Smooth muscle cell (in vitro differentiated cells): ENCODE data around the gene CHPT1. TPM values are rescaled to one million over a fixed set of nuclear protein-coding genes. Genes with fewer than 3 reads are reported as not detected.

Experiments
- DNase-seq: peaks from one replicate; lab custom pipeline; 2025; ENCODE audit not compliant: unreplicated experiment; lab: John Stamatoyannopoulos, UW
- H2AFZ ChIP-seq: fragments of 200-600 bp; sonication (generic); 2 replicates; pipeline ENCODE4 v1.6.0; 2016; ENCODE audit warnings: antibody characterized with exemption, low read depth, mild to moderate bottlenecking
- H3F3A ChIP-seq: fragments of 200-600 bp; sonication (generic); 2 replicates; pipeline ENCODE4 v1.6.0; 2017; ENCODE audit warnings: antibody characterized with exemption, low read depth
- H3K27ac ChIP-seq: fragments of 200-600 bp; sonication (generic); 2 replicates; pipeline ENCODE4 v1.5.1; 2016; ENCODE audit warnings: low read depth, mild to moderate bottlenecking
- H3K27me3 ChIP-seq: fragments of 200-600 bp; sonication (generic); 2 replicates; pipeline ENCODE4 v1.6.1; 2016; ENCODE audit warnings: low read depth, mild to moderate bottlenecking
- H3K36me3 ChIP-seq: fragments of 200-600 bp; sonication (generic); 2 replicates; pipeline ENCODE4 v1.5.1; 2016; ENCODE audit warnings: low read depth
- H3K4me1 ChIP-seq: fragments of 200-600 bp; sonication (generic); 2 replicates; pipeline ENCODE4 v1.5.1; 2016; ENCODE audit warnings: low read depth
- H3K4me2 ChIP-seq: fragments of 200-600 bp; sonication (generic); 2 replicates; pipeline ENCODE4 v1.6.0; 2016; ENCODE audit warnings: mild to moderate bottlenecking
- H3K4me3 ChIP-seq: fragments of 200-600 bp; sonication (generic); 2 replicates; pipeline ENCODE4 v1.5.1; 2016; ENCODE audit warnings: mild to moderate bottlenecking
- H3K79me2 ChIP-seq: fragments of 200-600 bp; sonication (generic); 2 replicates; pipeline ENCODE4 v1.6.0; 2016; ENCODE audit warnings: low read depth, mild to moderate bottlenecking
- H3K9ac ChIP-seq: fragments of 200-600 bp; sonication (generic); 2 replicates; pipeline ENCODE4 v1.6.0; 2016; ENCODE audit warnings: low read depth
- H3K9me3 ChIP-seq: fragments of 200-600 bp; sonication (generic); replicated peaks from 2 replicates; pipeline ENCODE4 v1.5.1; 2016; ENCODE audit warnings: low read depth
- H4K20me1 ChIP-seq: fragments of 200-600 bp; sonication (generic); 2 replicates; pipeline ENCODE4 v1.6.0; 2016; ENCODE audit warnings: low read depth
- WGBS: methylation state at CpG from one replicate; pipeline ENCODE4 v1.1.7; 2016; ENCODE audit warnings: low lambda C conversion rate; 5-methylcytosine and 5-hydroxymethylcytosine counted together
- polyA plus RNA-seq: library from polyadenylated mRNA; unstranded; fragments of >200 nt; fragmentation: Nextera tagmentation; extraction: Ambion mirVana; gene quantifications from 2 replicates; pipeline ENCODE4 v1.2.1, GENCODE V29; 2016
- total RNA-seq: library from RNA; depleted of rRNA; stranded (reverse); fragments of >200 nt; gene quantifications from 2 replicates; pipeline ENCODE4 v1.2.3, GENCODE V29; 2014
- TF ChIP-seq, protein P1 (sequence below): fragments of 200-600 bp; sonication (generic); IDR thresholded peaks from 2 replicates; pipeline ENCODE4 v1.5.1; 2017; ENCODE audit warnings: borderline replicate concordance, mild to moderate bottlenecking, antibody characterized with exemption; ENCODE audit not compliant: insufficient read depth, poor library complexity, severe bottlenecking

The CHPT1 gene
- total RNA-seq (21.7 and 23.2 TPM in 2 replicates), polyA plus RNA-seq (32.1 and 40.5 TPM in 2 replicates)

DNA sequence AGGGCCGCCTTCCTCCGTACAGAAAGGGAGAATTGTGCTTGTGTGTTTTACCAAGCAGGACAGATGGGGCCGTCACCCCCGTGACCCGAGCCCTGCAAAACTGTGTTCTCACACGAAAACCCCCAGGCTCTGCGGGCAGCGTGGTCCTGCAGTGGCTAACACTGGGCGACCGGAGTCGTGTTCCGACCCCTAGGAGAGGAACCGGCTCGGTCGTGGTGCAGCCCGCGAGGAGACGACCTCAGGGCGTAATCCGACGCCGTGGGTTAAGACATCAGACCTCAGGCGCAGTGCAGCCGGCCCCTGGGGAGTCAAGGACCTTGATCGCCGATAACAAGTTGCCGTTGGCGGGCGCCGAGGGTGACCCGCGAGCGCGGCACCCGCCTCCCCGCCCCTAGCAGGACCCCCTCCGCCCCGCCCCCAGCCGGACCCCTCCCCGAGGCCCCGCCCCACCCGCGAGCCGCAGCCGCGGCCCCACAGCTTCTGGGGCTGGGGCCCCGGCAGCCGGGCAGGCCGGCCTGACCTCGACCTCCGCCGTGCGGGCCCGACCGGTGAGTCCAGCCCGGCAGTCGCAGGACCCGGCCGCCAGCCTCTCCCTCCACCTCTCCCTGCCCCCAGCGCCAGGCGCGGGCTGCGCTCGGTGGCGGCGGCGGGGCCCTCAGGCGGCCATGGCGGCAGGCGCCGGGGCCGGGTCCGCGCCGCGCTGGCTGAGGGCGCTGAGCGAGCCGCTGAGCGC lies at the start of gene CHPT1:
Gene CHPT1, plus strand, starts transcription at position 444 of the 733 bp plus-strand sequence. Its CDS starts 222 bp downstream, at position 666.
- Histone ChIP-seq H3F3A (no peaks in the 10 kb centered on the region), H3K4me1 (no peaks in the 10 kb centered on the region), H3K4me2 (peak within 1 kb of the TSS; percentile 99), H3K36me3 (no peaks in the 10 kb centered on the region), H3K4me3 (peak within 1 kb of the TSS; percentile 96), H3K79me2 (peaks cover 8% of the 10 kb centered on the region), H3K9me3 (no peaks in the 10 kb centered on the region), H3K27ac (no peak within 1 kb of the TSS), H3K27me3 (no peaks in the 10 kb centered on the region), H3K9ac (peak within 1 kb of the TSS; percentile 36), H2AFZ (peak within 1 kb of the TSS; percentile 97), H4K20me1 (peaks cover 29% of the 10 kb centered on the region)
- under 1% methylated on average over 53 of the region's 80 CpGs for WGBS
- peak; percentile 44 for DNase-seq
- TF ChIP-seq, protein P1, sequence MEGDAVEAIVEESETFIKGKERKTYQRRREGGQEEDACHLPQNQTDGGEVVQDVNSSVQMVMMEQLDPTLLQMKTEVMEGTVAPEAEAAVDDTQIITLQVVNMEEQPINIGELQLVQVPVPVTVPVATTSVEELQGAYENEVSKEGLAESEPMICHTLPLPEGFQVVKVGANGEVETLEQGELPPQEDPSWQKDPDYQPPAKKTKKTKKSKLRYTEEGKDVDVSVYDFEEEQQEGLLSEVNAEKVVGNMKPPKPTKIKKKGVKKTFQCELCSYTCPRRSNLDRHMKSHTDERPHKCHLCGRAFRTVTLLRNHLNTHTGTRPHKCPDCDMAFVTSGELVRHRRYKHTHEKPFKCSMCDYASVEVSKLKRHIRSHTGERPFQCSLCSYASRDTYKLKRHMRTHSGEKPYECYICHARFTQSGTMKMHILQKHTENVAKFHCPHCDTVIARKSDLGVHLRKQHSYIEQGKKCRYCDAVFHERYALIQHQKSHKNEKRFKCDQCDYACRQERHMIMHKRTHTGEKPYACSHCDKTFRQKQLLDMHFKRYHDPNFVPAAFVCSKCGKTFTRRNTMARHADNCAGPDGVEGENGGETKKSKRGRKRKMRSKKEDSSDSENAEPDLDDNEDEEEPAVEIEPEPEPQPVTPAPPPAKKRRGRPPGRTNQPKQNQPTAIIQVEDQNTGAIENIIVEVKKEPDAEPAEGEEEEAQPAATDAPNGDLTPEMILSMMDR: no peak

GRCh38 chr12:101647711-101648110 lies 49.7 kb upstream of the CHPT1 start:
- no peaks in the 10 kb centered on the region for H4K20me1 ChIP-seq
- no peaks in the 10 kb centered on the region for H3K9me3 ChIP-seq
- no peak for DNase-seq
- H2AFZ ChIP-seq: no peak overlapping the region
- TF ChIP-seq, protein P1: no peak
- H3K27ac ChIP-seq: no peak overlapping the region
- WGBS: 77% methylated on average over 2 of the region's 2 CpGs
- H3K36me3 ChIP-seq: no peaks in the 10 kb centered on the region
- no peak overlapping the region for H3K9ac ChIP-seq
- no peak overlapping the region for H3K4me3 ChIP-seq
- no peaks in the 10 kb centered on the region for H3K79me2 ChIP-seq
- peaks cover 13% of the 10 kb centered on the region for H3K27me3 ChIP-seq
- no peaks in the 10 kb centered on the region for H3F3A ChIP-seq
- no peaks in the 10 kb centered on the region for H3K4me1 ChIP-seq
- H3K4me2 ChIP-seq: no peak overlapping the region

DNA sequence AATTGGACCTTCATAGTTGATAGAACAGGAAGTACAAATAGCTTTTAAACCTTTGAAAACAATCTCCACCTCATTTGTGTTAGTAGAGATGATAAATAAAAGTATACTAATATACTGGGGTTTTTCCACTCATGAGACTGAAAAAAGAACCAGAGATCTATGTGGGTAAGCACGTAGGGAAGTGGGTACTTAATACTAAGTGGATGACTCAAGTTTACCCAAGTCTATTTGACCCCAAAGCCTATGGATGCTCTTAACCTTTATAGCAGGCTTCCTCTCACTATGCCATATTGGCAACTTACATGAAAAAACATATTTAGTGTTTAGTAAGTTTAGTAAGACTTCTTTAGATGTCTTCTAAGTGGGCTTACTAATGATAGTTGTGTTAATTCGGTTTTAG lies 49.2 kb upstream of the CHPT1 start:
- H3K4me1 ChIP-seq: no peaks in the 10 kb centered on the region
- no peak overlapping the region for H3K4me2 ChIP-seq
- H3F3A ChIP-seq: no peaks in the 10 kb centered on the region
- no peaks in the 10 kb centered on the region for H3K36me3 ChIP-seq
- no peak for DNase-seq
- WGBS: 77% methylated on average over 2 of the region's 2 CpGs
- H2AFZ ChIP-seq: no peak overlapping the region
- H3K9ac ChIP-seq: no peak overlapping the region
- H3K79me2 ChIP-seq: no peaks in the 10 kb centered on the region
- no peak overlapping the region for H3K27ac ChIP-seq
- peaks cover 8% of the 10 kb centered on the region for H3K27me3 ChIP-seq
- TF ChIP-seq, protein P1: no peak
- H4K20me1 ChIP-seq: no peaks in the 10 kb centered on the region
- no peaks in the 10 kb centered on the region for H3K9me3 ChIP-seq
- no peak overlapping the region for H3K4me3 ChIP-seq
